ENCODE measurements around the gene PRKCZ.
A peak's percentile ranks its signal among the peaks of the same experiment; 100 is the strongest.

The PRKCZ gene

GRCh38 chr1:2190491-2190976 is 140.3 kb downstream of the PRKCZ start:
- no peak overlapping the region for H3K4ac ChIP-seq (ENCODE audit: low read length)
- DNase-seq (ENCODE audit: low spot score), result no peak
- WGBS, 2 donors (ENCODE audit: extremely low coverage in 2 of 2, insufficient read length in 2 of 2, insufficient replicate concordance in 1 of 2), result no CpG with 5 or more reads among the region's 19 CpGs
- no peaks in the 10 kb centered on the region for H3K27me3 ChIP-seq (ENCODE audit: control insufficient read depth in 3 of 3, insufficient read depth in 3 of 3, low read depth in 1 of 3, low read length in 3 of 3)
- peak overlapping the region; percentile 27 for H3K18ac ChIP-seq (ENCODE audit: low read length)
- no peaks in the 10 kb centered on the region for H3K9me3 ChIP-seq (replicated peaks in 1 of 2; ENCODE audit: control insufficient read depth in 2 of 2, insufficient read depth in 1 of 2, low read depth in 1 of 2, low read length in 2 of 2)
- H2BK5ac ChIP-seq (ENCODE audit: low read length), result peak overlapping the region; percentile 83
- no peak overlapping the region for H3K4me2 ChIP-seq (ENCODE audit: insufficient read depth, low read length, poor library complexity, severe bottlenecking)
- peaks cover 18 to 20% of the 10 kb centered on the region in 2 donors for H3K4me1 ChIP-seq (ENCODE audit: control insufficient read depth in 2 of 2, insufficient read depth in 1 of 2, low read depth in 1 of 2, low read length in 2 of 2)
- peaks cover 9 to 29% of the 10 kb centered on the region in 2 donors for H3K36me3 ChIP-seq (replicated peaks in 1 of 2; ENCODE audit: control insufficient read depth in 2 of 2, insufficient read depth in 2 of 2, low read length in 2 of 2)
- no peak overlapping the region for H4K8ac ChIP-seq (ENCODE audit: low read depth, low read length)
- H2BK12ac ChIP-seq (ENCODE audit: low read length), result no peak overlapping the region
- peak overlapping the region; percentile 24 for H4K91ac ChIP-seq (ENCODE audit: low read depth, low read length, poor library complexity)
- peak overlapping the region; percentile 95 for H2AK5ac ChIP-seq (ENCODE audit: low read depth, low read length)
- H3K9ac ChIP-seq (ENCODE audit: low read depth, low read length, poor library complexity), result peak overlapping the region; percentile 72
- peak overlapping the region; percentile 92 for H3K27ac ChIP-seq (replicated peaks; ENCODE audit: low read length)
- peak overlapping the region; percentile 59 for H2BK15ac ChIP-seq (ENCODE audit: low read length)
- H3K14ac ChIP-seq (ENCODE audit: low read length), result peak overlapping the region; percentile 75
- peaks cover 11% of the 10 kb centered on the region for H3K79me1 ChIP-seq (ENCODE audit: low read depth, low read length)
- H2AFZ ChIP-seq (ENCODE audit: low read length), result no peak overlapping the region
- no peak overlapping the region for H3K4me3 ChIP-seq (ENCODE audit: low read length in 2 of 2)
- H2BK120ac ChIP-seq (ENCODE audit: low read depth, low read length), result no peak overlapping the region
- peak overlapping the region; percentile 91 for H3K23ac ChIP-seq (ENCODE audit: low read depth, low read length, poor library complexity)

- Histone ChIP-seq H3K4me3 (ENCODE audit: low read length in 2 of 2) (no peak overlapping the region), H3K14ac (ENCODE audit: low read length) (no peak overlapping the region), H3K79me1 (ENCODE audit: low read depth, low read length) (peaks cover 11% of the 10 kb centered on the region), H3K27ac (replicated peaks; ENCODE audit: low read length) (no peak overlapping the region), H2BK12ac (ENCODE audit: low read length) (no peak overlapping the region), H2BK5ac (ENCODE audit: low read length) (no peak overlapping the region), H4K91ac (ENCODE audit: low read depth, low read length, poor library complexity) (no peak overlapping the region), H2AK5ac (ENCODE audit: low read depth, low read length) (no peak overlapping the region), H2AFZ (ENCODE audit: low read length) (no peak overlapping the region), H4K8ac (ENCODE audit: low read depth, low read length) (no peak overlapping the region), H3K4me2 (ENCODE audit: insufficient read depth, low read length, poor library complexity, severe bottlenecking) (no peak overlapping the region), H2BK120ac (ENCODE audit: low read depth, low read length) (no peak overlapping the region), H3K23ac (ENCODE audit: low read depth, low read length, poor library complexity) (peak overlapping the region; percentile 14), H3K9ac (ENCODE audit: low read depth, low read length, poor library complexity) (no peak overlapping the region), H2BK15ac (ENCODE audit: low read length) (no peak overlapping the region), H3K4me1 (ENCODE audit: control insufficient read depth in 2 of 2, insufficient read depth in 1 of 2, low read depth in 1 of 2, low read length in 2 of 2) (peaks cover 20 to 23% of the 10 kb centered on the region in 2 donors), H3K27me3 (ENCODE audit: control insufficient read depth in 3 of 3, insufficient read depth in 3 of 3, low read depth in 1 of 3, low read length in 3 of 3) (no peaks in the 10 kb centered on the region), H3K9me3 (replicated peaks in 1 of 2; ENCODE audit: control insufficient read depth in 2 of 2, insufficient read depth in 1 of 2, low read depth in 1 of 2, low read length in 2 of 2) (no peaks in the 10 kb centered on the region), H3K18ac (ENCODE audit: low read length) (no peak overlapping the region), H3K36me3 (replicated peaks in 1 of 2; ENCODE audit: control insufficient read depth in 2 of 2, insufficient read depth in 2 of 2, low read length in 2 of 2) (peaks cover 6 to 25% of the 10 kb centered on the region in 2 donors), H3K4ac (ENCODE audit: low read length) (no peak overlapping the region)
- no CpG with 5 or more reads among the region's 30 CpGs for WGBS, 2 donors (ENCODE audit: extremely low coverage in 2 of 2, insufficient read length in 2 of 2, insufficient replicate concordance in 1 of 2)
- no peak for DNase-seq (ENCODE audit: low spot score)
Observed at GRCh38 chr1:2192031-2192995, 142.1 kb downstream of the PRKCZ start.

GRCh38 chr1:2193514-2194281 is 143.5 kb downstream of the PRKCZ start:
- Histone ChIP-seq H3K4me1 (ENCODE audit: control insufficient read depth in 2 of 2, insufficient read depth in 1 of 2, low read depth in 1 of 2, low read length in 2 of 2) (peaks cover 20 to 31% of the 10 kb centered on the region in 2 donors), H2AFZ (ENCODE audit: low read length) (no peak overlapping the region)

More at GRCh38 chr1:2193514-2194281, 143.5 kb downstream of the PRKCZ start:
- Histone ChIP-seq H3K36me3 (replicated peaks in 1 of 2; ENCODE audit: control insufficient read depth in 2 of 2, insufficient read depth in 2 of 2, low read length in 2 of 2) (peaks cover 4 to 20% of the 10 kb centered on the region in 2 donors), H3K4me3 (ENCODE audit: low read length in 2 of 2) (peak overlapping the region; percentile 53 to 57), H3K4me2 (ENCODE audit: insufficient read depth, low read length, poor library complexity, severe bottlenecking) (peak overlapping the region; percentile 81), H4K8ac (ENCODE audit: low read depth, low read length) (peak overlapping the region; percentile 66), H3K14ac (ENCODE audit: low read length) (peak overlapping the region; percentile 90), H2BK12ac (ENCODE audit: low read length) (no peak overlapping the region), H3K9me3 (replicated peaks in 1 of 2; ENCODE audit: control insufficient read depth in 2 of 2, insufficient read depth in 1 of 2, low read depth in 1 of 2, low read length in 2 of 2) (no peaks in the 10 kb centered on the region), H3K23ac (ENCODE audit: low read depth, low read length, poor library complexity) (peak overlapping the region; percentile 97), H2BK120ac (ENCODE audit: low read depth, low read length) (peak overlapping the region; percentile 76), H3K18ac (ENCODE audit: low read length) (peak overlapping the region; percentile 65), H2BK5ac (ENCODE audit: low read length) (peak overlapping the region; percentile 96), H2BK15ac (ENCODE audit: low read length) (peak overlapping the region; percentile 78), H3K27me3 (ENCODE audit: control insufficient read depth in 3 of 3, insufficient read depth in 3 of 3, low read depth in 1 of 3, low read length in 3 of 3) (peaks cover 0 to 3% (median 0%) of the 10 kb centered on the region in 3 experiments), H3K9ac (ENCODE audit: low read depth, low read length, poor library complexity) (peak overlapping the region; percentile 86), H3K4ac (ENCODE audit: low read length) (no peak overlapping the region), H4K91ac (ENCODE audit: low read depth, low read length, poor library complexity) (no peak overlapping the region), H3K79me1 (ENCODE audit: low read depth, low read length) (peaks cover 10% of the 10 kb centered on the region), H3K27ac (replicated peaks; ENCODE audit: low read length) (no peak overlapping the region), H2AK5ac (ENCODE audit: low read depth, low read length) (peak overlapping the region; percentile 95)
- no CpG with 5 or more reads among the region's 44 CpGs for WGBS, 2 donors (ENCODE audit: extremely low coverage in 2 of 2, insufficient read length in 2 of 2, insufficient replicate concordance in 1 of 2)
- no peak for DNase-seq (ENCODE audit: low spot score)

All from neuronal stem cell (in vitro differentiated cells).